Body of pancreas (tissue), 4 donors: ENCODE data around the gene SLC38A3. TPM values are rescaled to one million over a fixed set of nuclear protein-coding genes. Genes with fewer than 3 reads are reported as not detected.

Source experiments
- ATAC-seq: fragments of 150-250 bp; one replicate; pipeline ENCODE4 v1.9.1; 2016
- DNase-seq, 4 donors: peaks; one replicate each; pipeline ENCODE4 v3.0.0-alpha.2; 2019
- H3K27ac ChIP-seq, 4 donors: fragments of 200-600 bp; sonication (generic); 1 replicate in 3 of 4; 2 replicates in 1 of 4; pipeline versions ENCODE4 v1.5.1 to v1.6.1; 2016 to 2019; ENCODE audit warnings: mild to moderate bottlenecking in 1 of 4, mixed read lengths in 1 of 4, moderate library complexity in 1 of 4
- H3K27me3 ChIP-seq, 2 donors: fragments of 200-600 bp; sonication (generic); one replicate each; pipeline ENCODE4 v1.6.0; 2016; ENCODE audit warnings: mild to moderate bottlenecking in 1 of 2
- H3K36me3 ChIP-seq, 2 donors: fragments of 200-600 bp; sonication (generic); replicated peaks in 1 of 2; 2 replicates each; pipeline ENCODE4 v1.5.1; 2016; ENCODE audit warnings: low read depth in 2 of 2; ENCODE audit not compliant: insufficient read depth in 1 of 2
- H3K4me1 ChIP-seq: fragments of 200-600 bp; sonication (generic); one replicate; pipeline ENCODE4 v1.6.0; 2016
- H3K4me3 ChIP-seq, 2 donors: fragments of 200-600 bp; sonication (generic); 1 replicate in 1 of 2; 2 replicates in 1 of 2; pipeline ENCODE4 v1.5.1; 2016 to 2019
- H3K9me3 ChIP-seq, 3 donors: fragments of 200-600 bp; sonication (generic); 1 replicate in 2 of 3; 2 replicates in 1 of 3; pipeline ENCODE4 v1.5.1; 2016
- CTCF ChIP-seq, 7 experiments: fragments of 450-650 bp in 4 of 7; fragments of 200-600 bp in 3 of 7; sonication (generic) in 3 of 7; IDR thresholded peaks; one replicate each; pipeline ENCODE4 v1.5.1; 2016 to 2019; ENCODE audit warnings: antibody characterized with exemption in 7 of 7
- POLR2A ChIP-seq, 3 donors: fragments of 450-650 bp; IDR thresholded peaks; one replicate each; pipeline ENCODE4 v1.6.1; 2016; ENCODE audit warnings: antibody characterized with exemption in 3 of 3, mild to moderate bottlenecking in 2 of 3
- WGBS, 2 donors: methylation state at CpG; one replicate each; pipeline ENCODE4 v1.1.5; 2017; 5-methylcytosine and 5-hydroxymethylcytosine counted together
- intact Hi-C: fragments of 100-400 bp; cut with DNase I; formaldehyde crosslinking; loops from one replicate; pipeline ENCODE4 v1.15.1; 2023
- total RNA-seq, 2 donors: library from RNA; depleted of rRNA; stranded (reverse); fragments of >200 nt; gene quantifications; one replicate each; pipeline ENCODE4 v1.1.0, GENCODE V29; 2016

Gene SLC38A3
- total RNA-seq, 2 donors from 2014 or later = 4.6 to 48.0 TPM

DNA sequence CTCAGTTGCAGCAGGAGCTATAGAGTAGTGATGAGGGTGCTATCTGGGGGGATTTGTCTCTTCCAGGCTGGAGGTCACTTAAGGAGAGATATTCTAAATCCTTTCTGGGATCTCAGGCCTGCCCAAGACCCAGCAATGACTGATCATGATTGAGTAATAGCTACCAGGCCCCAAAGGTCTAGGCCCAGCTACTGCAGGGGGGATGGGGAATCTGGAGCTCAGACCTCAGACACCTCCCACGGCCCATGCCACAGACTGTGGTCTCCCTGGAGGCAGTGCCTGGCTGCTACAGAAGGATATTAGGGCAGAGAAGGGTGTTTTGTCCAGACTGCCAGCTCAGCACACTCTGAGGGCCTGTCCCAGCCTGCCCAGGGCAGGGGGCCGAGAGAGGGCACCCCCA, 6.9 kb downstream of the SLC38A3 start:
- ATAC-seq (no peak), DNase-seq (no peak)
- Histone ChIP-seq H3K27ac (peak overlapping the region in 3 of 4 donors; percentile 82 to 88 (median 86)), H3K36me3 (no peaks in the 10 kb centered on the region), H3K9me3 (no peaks in the 10 kb centered on the region), H3K27me3 (no peaks in the 10 kb centered on the region), H3K4me3 (no peak overlapping the region), H3K4me1 (peaks cover 68% of the 10 kb centered on the region)
- intact Hi-C loops = no loop called here
- TF ChIP-seq CTCF (IDR thresholded peaks at IDR 0.05) (no peak), POLR2A (IDR thresholded peaks at IDR 0.05) (no peak)
- 47 to 52% methylated on average over 2 of the region's 2 CpGs for WGBS, 2 donors

DNA sequence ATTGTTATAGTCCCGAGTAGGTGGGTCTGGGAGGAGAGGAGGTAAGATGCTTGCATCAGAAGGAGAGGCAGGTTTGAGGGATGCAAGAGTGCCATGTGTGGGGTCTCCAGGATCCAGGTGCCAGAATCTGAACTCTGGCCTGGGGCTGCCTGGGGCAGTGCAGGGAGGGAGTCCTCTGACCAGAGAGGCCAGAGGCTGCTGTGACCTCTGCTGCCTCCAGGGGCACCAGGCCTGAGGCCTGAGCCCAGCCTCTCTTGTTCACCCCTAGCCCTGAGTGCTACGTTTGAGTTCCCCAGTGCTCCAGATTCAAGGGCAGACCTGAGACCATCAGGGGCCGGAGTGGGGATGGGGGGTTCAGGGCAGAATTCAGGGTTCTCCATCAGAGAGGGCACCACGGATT, 7.4 kb downstream of the SLC38A3 start:
- TF ChIP-seq POLR2A (IDR thresholded peaks at IDR 0.05) (no peak), CTCF (IDR thresholded peaks at IDR 0.05) (no peak)
- ATAC-seq (no peak), DNase-seq (no peak)
- peak overlapping the region in 3 of 4 donors; percentile 82 to 88 (median 86) for H3K27ac ChIP-seq
- intact Hi-C loops = no loop called here
- peaks cover 0 to 4% of the 10 kb centered on the region in 2 donors for H3K36me3 ChIP-seq
- WGBS, 2 donors = 74 to 75% methylated on average over 1 to 4 of the region's 4 CpGs
- no peaks in the 10 kb centered on the region for H3K9me3 ChIP-seq
- no peak overlapping the region for H3K4me3 ChIP-seq
- H3K27me3 ChIP-seq = no peaks in the 10 kb centered on the region
- H3K4me1 ChIP-seq = peaks cover 62% of the 10 kb centered on the region

- ATAC-seq (no peak), DNase-seq (no peak)
- WGBS, 2 donors = 67 to 94% methylated on average over 3 of the region's 3 CpGs
Observed at GRCh38 chr3:50212971-50213370, 7.9 kb downstream of the SLC38A3 start.

DNA sequence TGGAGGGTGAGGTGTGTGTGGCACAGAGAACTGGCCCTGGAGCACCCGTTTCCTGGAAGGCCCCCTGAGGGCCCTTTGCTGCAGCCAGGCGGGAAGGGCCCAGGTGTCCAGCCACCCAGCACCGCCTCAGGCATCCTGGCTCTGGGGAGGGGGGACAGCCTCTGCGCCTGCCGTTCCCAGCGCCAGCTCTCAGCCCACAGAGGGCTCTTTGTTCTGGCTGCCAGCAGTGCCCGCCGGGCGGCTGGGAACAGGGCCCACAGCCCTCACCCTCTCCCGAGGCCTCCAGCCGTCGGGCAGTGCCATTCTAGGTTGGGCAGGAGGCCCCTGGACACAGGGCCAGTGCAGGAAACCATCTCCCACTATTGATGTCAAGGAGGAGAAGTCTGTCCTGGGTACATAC, 8.3 kb downstream of the SLC38A3 start:
- no peak for TF ChIP-seq CTCF (IDR thresholded peaks at IDR 0.05)
- TF ChIP-seq POLR2A (IDR thresholded peaks at IDR 0.05) = peak in 1 of 3 donors; percentile 19
- peak; percentile 79 for ATAC-seq
- H3K27me3 ChIP-seq = no peaks in the 10 kb centered on the region
- peaks cover 57% of the 10 kb centered on the region for H3K4me1 ChIP-seq
- intact Hi-C loops = no loop called here
- peak overlapping the region; percentile 18 to 88 (median 84) for H3K27ac ChIP-seq
- WGBS, 2 donors = 20 to 28% methylated on average over 2 to 12 of the region's 12 CpGs
- peak; percentile 54 to 78 (median 75) for DNase-seq
- H3K9me3 ChIP-seq = no peaks in the 10 kb centered on the region
- no peak overlapping the region for H3K4me3 ChIP-seq
- peaks cover 0 to 8% of the 10 kb centered on the region in 2 donors for H3K36me3 ChIP-seq

More at GRCh38 chr3:50212971-50213370, 7.9 kb downstream of the SLC38A3 start:
- Histone ChIP-seq H3K36me3 (peaks cover 0 to 4% of the 10 kb centered on the region in 2 donors), H3K27ac (peak overlapping the region; percentile 18 to 88 (median 84)), H3K27me3 (no peaks in the 10 kb centered on the region), H3K4me1 (peaks cover 58% of the 10 kb centered on the region), H3K4me3 (no peak overlapping the region), H3K9me3 (no peaks in the 10 kb centered on the region)
- no peak for TF ChIP-seq POLR2A (IDR thresholded peaks at IDR 0.05)
- TF ChIP-seq CTCF (IDR thresholded peaks at IDR 0.05) = no peak
- intact Hi-C loops = no loop called here

- 72 to 75% methylated on average over 10 of the region's 10 CpGs for WGBS, 2 donors
- H3K27ac ChIP-seq = no peak overlapping the region
- H3K27me3 ChIP-seq = no peaks in the 10 kb centered on the region
- intact Hi-C loops = no loop called here
- TF ChIP-seq CTCF (IDR thresholded peaks at IDR 0.05) (no peak), POLR2A (IDR thresholded peaks at IDR 0.05) (no peak)
- H3K36me3 ChIP-seq = peaks cover 0 to 17% of the 10 kb centered on the region in 2 donors
- no peak for ATAC-seq
- no peaks in the 10 kb centered on the region for H3K9me3 ChIP-seq
- DNase-seq = no peak
- H3K4me3 ChIP-seq = no peak overlapping the region
- H3K4me1 ChIP-seq = peaks cover 46% of the 10 kb centered on the region
Observed at GRCh38 chr3:50214824-50215223, 9.8 kb downstream of the SLC38A3 start.
